IMR-90 (cell line): ENCODE results near the gene EIF1B. TPM values are rescaled to one million over a fixed set of nuclear protein-coding genes. Genes with fewer than 3 reads are reported as not detected.

Source experiments
- ATAC-seq: fragments of 200-7000 bp; cut with Tn5 transposase; 2 replicates; pipeline ENCODE4 v1.9.1; 2020; ENCODE audit warnings: low read depth, mild to moderate bottlenecking, moderate library complexity
- BruUV-seq: library from RNA; stranded (reverse); fragments of 400-500 nt; replicated peaks from 2 replicates; lab custom pipeline; 2021; lab: Mats Ljungman, UMichigan
- CTCF ChIA-PET: fragments of 300-600 bp; formaldehyde crosslinking; extraction: SDS; loops from one replicate; lab custom pipeline; 2021; ENCODE audit warnings: antibody characterized with exemption; lab: Yijun Ruan, JAX
- POLR2A ChIA-PET: fragments of 300-600 bp; sonication (Branson Sonifier 250); formaldehyde crosslinking; loops from one replicate; lab custom pipeline; 2022; ENCODE audit warnings: antibody characterized with exemption; ENCODE audit not compliant: unreplicated experiment; lab: Charles Lee
- DNase-seq: peaks from one replicate; pipeline ENCODE4 v3.0.0; 2013
- H2AFZ ChIP-seq: replicated peaks from 2 replicates; pipeline ENCODE3; 2013; ENCODE audit warnings: low read length, mild to moderate bottlenecking; ENCODE audit not compliant: poor library complexity
- H2AK5ac ChIP-seq: 2 replicates; pipeline ENCODE4 v1.6.1; 2013; ENCODE audit warnings: low read depth, low read length, inconsistent platforms
- H2AK9ac ChIP-seq: replicated peaks from 2 replicates; pipeline ENCODE3; 2013; ENCODE audit warnings: mild to moderate bottlenecking, low read depth, low read length, moderate library complexity; ENCODE audit not compliant: poor library complexity
- H2BK120ac ChIP-seq: 2 replicates; pipeline ENCODE4 v1.6.1; 2013; ENCODE audit warnings: low read depth, low read length, inconsistent platforms
- H2BK15ac ChIP-seq: 3 replicates; pipeline ENCODE4 v1.6.1; 2013; ENCODE audit warnings: low read depth, low read length, inconsistent platforms
- H2BK20ac ChIP-seq: 2 replicates; pipeline ENCODE4 v1.6.1; 2013; ENCODE audit warnings: low read depth, mild to moderate bottlenecking, inconsistent platforms, low read length, moderate library complexity
- H2BK5ac ChIP-seq: 2 replicates; pipeline ENCODE4 v1.6.1; 2013; ENCODE audit warnings: mild to moderate bottlenecking, low read depth, low read length, inconsistent platforms; ENCODE audit not compliant: poor library complexity, severe bottlenecking
- H3K14ac ChIP-seq: replicated peaks from 2 replicates; pipeline ENCODE4 v1.6.1; 2013; ENCODE audit warnings: low read depth, low read length, inconsistent platforms
- H3K18ac ChIP-seq: 2 replicates; pipeline ENCODE4 v1.6.1; 2013; ENCODE audit warnings: low read depth, low read length, control low read depth
- H3K23ac ChIP-seq: 2 replicates; pipeline ENCODE4 v1.6.1; 2013; ENCODE audit warnings: low read depth, low read length, inconsistent platforms
- H3K27ac ChIP-seq: 2 replicates; pipeline ENCODE4 v1.5.1; 2013; ENCODE audit warnings: mild to moderate bottlenecking, control low read depth, low read length; ENCODE audit not compliant: insufficient read depth
- H3K27me3 ChIP-seq: 2 replicates; pipeline ENCODE4 v1.6.1; 2013; ENCODE audit warnings: low read length; ENCODE audit not compliant: control insufficient read depth, insufficient read depth
- H3K36me3 ChIP-seq: 2 replicates; pipeline ENCODE4 v1.6.1; 2013; ENCODE audit warnings: low read length, mixed read lengths; ENCODE audit not compliant: control insufficient read depth, insufficient read depth
- H3K4ac ChIP-seq: 2 replicates; pipeline ENCODE4 v1.6.1; 2013; ENCODE audit warnings: low read depth, low read length, inconsistent platforms
- H3K4me1 ChIP-seq: 2 replicates; pipeline ENCODE4 v1.6.1; 2013; ENCODE audit warnings: low read length, mixed read lengths; ENCODE audit not compliant: control insufficient read depth, insufficient read depth
- H3K4me2 ChIP-seq: 2 replicates; pipeline ENCODE4 v1.6.1; 2013; ENCODE audit warnings: low read depth, mild to moderate bottlenecking, control low read depth, low read length, moderate library complexity
- H3K4me3 ChIP-seq: 2 replicates; pipeline ENCODE4 v1.5.1; 2013; ENCODE audit warnings: low read depth, mild to moderate bottlenecking, control low read depth, low read length, moderate library complexity; ENCODE audit not compliant: insufficient read depth
- H3K56ac ChIP-seq: 2 replicates; pipeline ENCODE4 v1.6.1; 2013; ENCODE audit warnings: low read length, inconsistent platforms; ENCODE audit not compliant: insufficient read depth; ENCODE audit errors: extremely low read depth
- H3K79me1 ChIP-seq, 2 experiments: 2 replicates each; pipeline ENCODE4 v1.6.1; 2013; ENCODE audit warnings: low read length in 2 of 2, inconsistent platforms in 1 of 2, low read depth in 1 of 2
- H3K9ac ChIP-seq: 2 replicates; pipeline ENCODE4 v1.6.1; 2013; ENCODE audit warnings: low read depth, low read length, control low read depth
- H3K9me1 ChIP-seq: 2 replicates; pipeline ENCODE4 v1.6.1; 2013; ENCODE audit warnings: low read length, inconsistent platforms; ENCODE audit not compliant: insufficient read depth
- H3K9me3 ChIP-seq: 2 replicates; pipeline ENCODE4 v1.6.1; 2013; ENCODE audit warnings: low read length; ENCODE audit not compliant: control insufficient read depth, insufficient read depth
- H4K20me1 ChIP-seq: 2 replicates; pipeline ENCODE4 v1.6.1; 2013; ENCODE audit warnings: low read length, inconsistent platforms; ENCODE audit not compliant: insufficient read depth
- H4K5ac ChIP-seq: 2 replicates; pipeline ENCODE4 v1.6.1; 2013; ENCODE audit warnings: mild to moderate bottlenecking, low read depth, low read length, control low read depth
- H4K8ac ChIP-seq, 2 experiments: 2 replicates each; pipeline ENCODE4 v1.6.1; 2013; ENCODE audit warnings: low read depth in 2 of 2, low read length in 2 of 2, control low read depth in 1 of 2, inconsistent platforms in 1 of 2
- H4K91ac ChIP-seq: 2 replicates; pipeline ENCODE4 v1.6.1; 2013; ENCODE audit warnings: low read depth, low read length, inconsistent platforms; ENCODE audit not compliant: insufficient read depth
- CEBPB ChIP-seq: IDR thresholded peaks from 2 replicates; pipeline ENCODE4 v1.6.1; 2012; ENCODE audit warnings: low read depth, low read length, improper control_type of control experiment
- CTCF ChIP-seq: conservative IDR thresholded peaks from 2 replicates; pipeline ENCODE4 v1.5.1; 2012; ENCODE audit warnings: mild to moderate bottlenecking, low read depth, low read length, improper control_type of control experiment
- MAFK ChIP-seq: IDR thresholded peaks from 2 replicates; pipeline ENCODE4 v1.6.1; 2012; ENCODE audit warnings: low read depth, low read length, improper control_type of control experiment
- MAZ ChIP-seq: IDR thresholded peaks from 2 replicates; pipeline ENCODE4 v1.6.1; 2012; ENCODE audit warnings: low read depth, mild to moderate bottlenecking, low read length, improper control_type of control experiment, moderate library complexity, borderline replicate concordance
- MXI1 ChIP-seq: IDR thresholded peaks from 2 replicates; pipeline ENCODE4 v1.6.1; 2012; ENCODE audit warnings: low read depth, mild to moderate bottlenecking, low read length, moderate library complexity, borderline replicate concordance
- NFE2L2 ChIP-seq: fragments of 150-350 bp; IDR thresholded peaks from 2 replicates; pipeline ENCODE4 v1.6.1; 2016; ENCODE audit warnings: low read depth, mild to moderate bottlenecking, low read length
- POLR2A ChIP-seq: IDR thresholded peaks from 2 replicates; pipeline ENCODE4 v1.6.1; 2012; ENCODE audit warnings: mild to moderate bottlenecking, low read depth, low read length
- RFX5 ChIP-seq: IDR thresholded peaks from 2 replicates; pipeline ENCODE4 v1.8.0; 2012; ENCODE audit warnings: low read depth, mild to moderate bottlenecking, low read length, moderate library complexity
- SMC3 ChIP-seq: fragments of 150-350 bp; IDR thresholded peaks from 2 replicates; pipeline ENCODE4 v1.6.1; 2016; ENCODE audit warnings: low read depth, mild to moderate bottlenecking, antibody characterized with exemption, low read length, moderate library complexity
- USF2 ChIP-seq: fragments of 150-350 bp; IDR thresholded peaks from 2 replicates; pipeline ENCODE4 v1.6.1; 2017; ENCODE audit warnings: mild to moderate bottlenecking, antibody characterized with exemption, low read length, low read depth
- WGBS, 2 experiments: methylation state at CpG; one replicate each; pipeline versions ENCODE4 v1.1.5 to v1.1.7; 2013; ENCODE audit warnings: missing lambda C conversion rate in 2 of 2; ENCODE audit not compliant: insufficient read length in 1 of 2; ENCODE audit errors: extremely low coverage in 2 of 2; 5-methylcytosine and 5-hydroxymethylcytosine counted together
- dilution Hi-C: fragments of 300-500 bp; cut with HindIII; formaldehyde crosslinking; loops from one replicate; pipeline ENCODE4 v1.14.3; 2018; ENCODE audit warnings: low sequenced_read_pairs; ENCODE audit not compliant: unreplicated experiment
- in situ Hi-C: fragments of 300-500 bp; cut with MboI; formaldehyde crosslinking; loops from 3 replicates; pipeline ENCODE4 v1.14.3; 2019; ENCODE audit warnings: low sequenced_read_pairs, inconsistent platforms, mixed read lengths
- intact Hi-C: fragments of 100-400 bp; cut with micrococcal nuclease; formaldehyde crosslinking; loops from 2 replicates; pipeline ENCODE4 v1.10.0; 2022
- polyA plus RNA-seq, 3 experiments: library from polyadenylated mRNA; depleted of rRNA; stranded (reverse); fragments of >200 nt; gene quantifications; 2 replicates each; pipeline ENCODE4 v1.2.3, GENCODE V29; 2012; ENCODE audit warnings: low replicate concordance in 1 of 3
- total RNA-seq: library from RNA; depleted of rRNA; stranded (reverse); fragments of >200 nt; gene quantifications from 2 replicates; pipeline ENCODE4 v1.2.3, GENCODE V29; 2012
- TF ChIP-seq, protein P1 (sequence below): fragments of 150-350 bp; IDR thresholded peaks from 2 replicates; pipeline ENCODE4 v1.6.1; 2016; ENCODE audit warnings: low read depth, mild to moderate bottlenecking, low read length, moderate library complexity, borderline replicate concordance

The EIF1B gene
- total and polyA plus RNA-seq, 2 of the 4 experiments (the other 2 are of a cell fraction) = 11.3 to 25.9 TPM

- H2AFZ ChIP-seq = no peak overlapping the region
- no peak overlapping the region for H4K8ac ChIP-seq
- no peak overlapping the region for H3K9ac ChIP-seq
- H4K5ac ChIP-seq = no peak overlapping the region
- H3K9me3 ChIP-seq = no peaks in the 10 kb centered on the region
- no peaks in the 10 kb centered on the region for H3K27me3 ChIP-seq
- H3K27ac ChIP-seq = no peak overlapping the region
- H3K14ac ChIP-seq = no peak overlapping the region
- ChIA-PET POLR2A (no interaction called here), CTCF (no interaction called here)
- H3K56ac ChIP-seq = no peak overlapping the region
- H2AK5ac ChIP-seq = no peak overlapping the region
- H3K9me1 ChIP-seq = no peaks in the 10 kb centered on the region
- no peak overlapping the region for H3K4me3 ChIP-seq
- H2AK9ac ChIP-seq = no peak overlapping the region
- H3K4ac ChIP-seq = no peak overlapping the region
- H2BK15ac ChIP-seq = no peak overlapping the region
- in situ Hi-C loops (no loop called here), intact Hi-C loops (no loop called here), dilution Hi-C loops (no loop called here)
- H2BK20ac ChIP-seq = no peak overlapping the region
- H3K23ac ChIP-seq = no peak overlapping the region
- H3K4me2 ChIP-seq = no peak overlapping the region
- no peaks in the 10 kb centered on the region for H3K4me1 ChIP-seq
- DNase-seq (no peak), ATAC-seq (no peak)
- BruUV-seq = no TSS peak
- H2BK120ac ChIP-seq = no peak overlapping the region
- H4K91ac ChIP-seq = no peak overlapping the region
- H2BK5ac ChIP-seq = no peak overlapping the region
- TF ChIP-seq CEBPB (no peak), MAZ (no peak), MAFK (no peak), RFX5 (no peak), POLR2A (no peak), SMC3 (no peak), MXI1 (no peak), NFE2L2 (no peak), USF2 (no peak), CTCF (no peak)
- TF ChIP-seq, protein P1, sequence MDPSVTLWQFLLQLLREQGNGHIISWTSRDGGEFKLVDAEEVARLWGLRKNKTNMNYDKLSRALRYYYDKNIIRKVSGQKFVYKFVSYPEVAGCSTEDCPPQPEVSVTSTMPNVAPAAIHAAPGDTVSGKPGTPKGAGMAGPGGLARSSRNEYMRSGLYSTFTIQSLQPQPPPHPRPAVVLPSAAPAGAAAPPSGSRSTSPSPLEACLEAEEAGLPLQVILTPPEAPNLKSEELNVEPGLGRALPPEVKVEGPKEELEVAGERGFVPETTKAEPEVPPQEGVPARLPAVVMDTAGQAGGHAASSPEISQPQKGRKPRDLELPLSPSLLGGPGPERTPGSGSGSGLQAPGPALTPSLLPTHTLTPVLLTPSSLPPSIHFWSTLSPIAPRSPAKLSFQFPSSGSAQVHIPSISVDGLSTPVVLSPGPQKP = no peak
- no peaks in the 10 kb centered on the region for H3K79me1 ChIP-seq
- no CpG with 5 or more reads among the region's 2 CpGs for WGBS, 2 experiments
- H3K36me3 ChIP-seq = no peaks in the 10 kb centered on the region
- no peak overlapping the region for H3K18ac ChIP-seq
- H4K20me1 ChIP-seq = no peaks in the 10 kb centered on the region
Measured at GRCh38 chr3:40281995-40282394, 27.5 kb upstream of the EIF1B start.
